Activated CD8-positive, alpha-beta memory T cell treated with anti-CD3 and anti-CD28 coated beads for 1 hour (primary cell): ENCODE measurements around the gene GALNT9.
"Not testable (repeated sequence)": the region's sequence is repeated elsewhere in the genome, so short reads cannot be mapped to it uniquely, and the experiment has no call there.

ENCODE experiments used
- DNase-seq, 2 donors: peaks; one replicate each; pipeline ENCODE4 v3.0.0-alpha.2; 2020; ENCODE audit warnings: low read depth in 1 of 2; ENCODE audit errors: extremely low read depth in 1 of 2

The GALNT9 gene

DNA sequence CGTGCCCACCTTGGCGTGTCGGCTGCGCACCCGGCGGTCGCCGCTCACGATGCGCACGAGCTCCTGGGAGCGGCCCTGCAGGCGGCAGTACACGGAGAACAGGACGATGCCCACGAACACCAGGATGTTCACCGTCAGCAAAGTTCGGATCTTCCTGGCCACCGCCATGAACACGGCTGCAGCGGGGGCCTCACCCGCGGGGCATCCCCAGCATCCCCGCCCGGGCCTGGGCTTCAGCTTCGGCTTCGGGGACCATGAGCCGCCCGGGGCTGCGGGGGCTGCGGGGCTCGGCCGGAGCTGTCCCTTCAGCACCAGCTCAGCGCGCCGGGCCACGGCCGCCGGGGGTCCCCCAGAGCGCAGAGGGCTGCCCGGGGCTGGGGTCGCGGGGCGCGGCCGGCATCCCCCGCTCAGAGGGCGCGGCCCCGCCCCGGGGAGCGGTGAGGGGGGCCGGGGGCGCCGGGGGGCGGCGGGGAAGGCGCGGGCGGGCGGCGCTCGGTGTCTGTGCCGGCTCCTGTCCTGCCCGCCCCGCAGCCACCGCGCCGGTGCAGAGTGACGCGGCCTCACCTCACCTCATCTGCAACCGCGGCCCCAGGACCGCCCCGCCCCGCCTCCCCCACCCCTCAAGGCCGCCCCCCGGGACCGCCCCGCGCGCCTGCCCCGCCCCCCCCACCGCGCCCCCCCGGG is at the start of gene GALNT9:
GALNT9 (minus strand) TSS at position 554 of the 684 bp plus-strand sequence; CDS start at position 168, 386 bp downstream.
- no peak for DNase-seq

DNA sequence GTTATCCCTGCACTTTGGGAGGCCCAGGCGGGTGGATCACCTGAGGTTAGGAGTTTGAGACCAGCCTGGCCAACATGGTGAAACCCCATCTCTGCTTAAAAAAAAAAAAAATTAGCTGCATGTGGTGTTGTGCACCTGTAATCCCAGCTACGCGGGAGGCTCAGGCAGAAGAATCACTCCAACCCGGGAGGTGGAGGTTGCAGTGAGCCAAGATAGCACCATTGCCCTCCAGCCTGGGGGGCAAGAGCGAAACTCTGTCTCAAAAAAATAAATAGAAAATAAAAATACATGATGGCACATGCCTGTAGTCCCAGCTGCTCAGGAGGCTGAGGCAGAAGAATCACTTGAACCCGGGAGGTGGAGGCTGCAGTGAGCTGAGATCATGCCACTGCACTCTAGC is 49.7 kb upstream of the GALNT9 start:
- DNase-seq = not testable (repeated sequence)

DNA sequence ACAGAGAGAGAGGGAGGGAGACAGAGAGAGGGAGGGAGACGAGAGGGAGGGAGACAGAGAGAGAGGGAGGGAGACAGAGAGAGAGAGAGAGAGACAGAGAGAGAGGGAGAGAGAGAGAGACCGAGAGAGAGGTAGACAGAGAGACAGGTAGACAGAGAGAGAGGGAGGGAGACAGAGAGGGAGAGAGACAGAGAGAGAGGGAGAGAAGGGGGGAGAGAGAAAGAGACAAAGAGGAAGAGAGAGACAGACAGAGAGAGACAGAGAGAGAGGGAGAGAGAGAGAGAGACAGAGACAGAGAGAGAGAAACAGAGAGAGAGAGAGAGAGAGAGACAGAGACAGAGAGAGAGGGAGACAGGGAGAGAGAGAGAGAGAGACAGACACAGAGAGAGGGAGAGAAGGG is 47.8 kb upstream of the GALNT9 start:
- no peak for DNase-seq

DNA sequence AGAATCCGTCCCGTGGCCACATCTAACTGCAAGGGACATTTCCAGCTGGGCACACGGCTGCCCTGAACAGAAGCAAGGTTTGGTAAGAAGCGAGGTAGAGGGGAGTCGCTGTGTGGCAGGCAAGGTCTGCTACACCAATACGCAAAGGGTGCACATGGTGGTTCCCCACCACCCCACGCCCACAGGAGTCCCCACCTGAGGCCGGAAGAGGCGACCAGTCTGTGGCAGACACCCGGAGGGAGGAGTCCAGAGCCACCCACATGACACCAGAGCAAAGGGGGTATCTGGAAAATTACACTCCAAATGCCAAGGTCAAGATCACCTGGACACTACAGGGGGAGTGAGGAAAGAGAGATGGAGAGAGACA is 47.1 kb upstream of the GALNT9 start:
- no peak for DNase-seq

DNA sequence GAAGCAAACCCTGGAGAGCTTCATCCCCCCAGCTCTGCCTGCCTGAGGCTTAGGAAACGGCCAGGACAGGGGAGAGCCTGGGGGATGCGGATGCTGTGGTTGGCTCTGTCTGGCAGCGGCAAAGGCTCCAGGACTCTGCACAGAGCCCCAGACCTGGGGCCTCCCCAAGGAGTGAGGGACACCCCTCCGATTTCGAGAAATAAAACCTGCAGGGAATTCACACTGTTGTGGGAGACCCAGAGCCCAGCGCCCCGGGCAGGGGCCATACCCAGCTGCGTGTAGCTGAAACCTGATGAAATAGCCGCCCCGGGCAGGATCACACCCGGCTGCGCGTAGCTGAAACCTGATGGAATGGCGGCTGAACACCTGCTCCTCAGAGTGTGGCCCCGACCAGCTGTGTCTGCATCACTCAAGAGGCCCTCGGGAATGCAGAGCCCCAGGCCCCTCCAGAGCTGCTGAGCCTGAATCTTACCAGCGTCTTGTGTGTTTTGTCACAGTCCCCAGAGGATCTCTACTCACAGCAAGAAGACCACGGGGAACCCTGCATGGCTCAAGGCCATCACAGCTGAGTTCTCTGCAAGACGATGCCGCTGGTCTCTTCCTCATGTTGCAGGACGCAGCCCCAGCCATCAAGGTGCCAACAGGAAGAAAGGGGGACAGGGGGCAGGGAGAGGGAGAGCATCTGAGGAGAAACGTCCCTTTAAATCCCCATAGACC is 46.5 kb upstream of the GALNT9 start:
- no peak for DNase-seq

DNA sequence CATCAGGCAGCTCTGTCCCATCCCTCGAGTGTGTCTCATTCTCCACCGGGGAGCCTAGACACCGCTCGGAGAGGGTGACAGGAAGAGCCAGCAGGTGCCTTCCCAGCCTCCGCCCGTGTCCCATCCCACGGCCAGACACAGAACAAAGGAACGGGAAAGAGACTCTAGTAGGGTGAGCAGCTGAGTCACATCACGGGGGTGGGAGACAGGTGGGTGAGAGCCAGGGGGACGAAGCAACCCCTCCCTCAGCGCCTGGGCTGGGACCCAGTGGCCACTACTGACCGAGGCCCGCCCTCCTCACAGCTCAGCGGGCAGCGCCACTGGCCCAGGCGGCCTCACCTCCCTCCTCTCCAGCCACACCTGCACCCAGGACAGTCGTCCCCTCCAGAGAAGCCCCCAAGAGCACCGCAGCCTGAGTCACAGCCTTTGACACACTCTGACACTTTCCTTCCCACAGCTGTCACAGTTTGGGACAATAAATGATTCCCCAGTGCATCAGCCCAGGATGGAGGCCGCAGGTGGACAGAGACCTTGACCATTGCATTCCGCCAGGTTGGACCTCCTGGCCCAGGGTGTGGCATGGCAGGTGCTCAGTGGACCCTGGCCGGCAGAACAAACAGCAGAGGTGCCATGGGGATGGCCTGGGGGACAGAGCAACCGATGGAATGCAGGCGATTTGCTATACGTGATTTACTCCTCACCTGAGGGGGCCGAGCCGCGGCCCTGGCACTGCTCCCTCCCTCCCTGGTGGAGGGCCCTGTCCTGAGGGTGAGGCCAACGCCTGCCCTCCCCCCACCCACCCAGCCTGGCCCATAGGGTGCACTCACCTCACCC is 45.4 kb upstream of the GALNT9 start:
- no peak for DNase-seq

DNA sequence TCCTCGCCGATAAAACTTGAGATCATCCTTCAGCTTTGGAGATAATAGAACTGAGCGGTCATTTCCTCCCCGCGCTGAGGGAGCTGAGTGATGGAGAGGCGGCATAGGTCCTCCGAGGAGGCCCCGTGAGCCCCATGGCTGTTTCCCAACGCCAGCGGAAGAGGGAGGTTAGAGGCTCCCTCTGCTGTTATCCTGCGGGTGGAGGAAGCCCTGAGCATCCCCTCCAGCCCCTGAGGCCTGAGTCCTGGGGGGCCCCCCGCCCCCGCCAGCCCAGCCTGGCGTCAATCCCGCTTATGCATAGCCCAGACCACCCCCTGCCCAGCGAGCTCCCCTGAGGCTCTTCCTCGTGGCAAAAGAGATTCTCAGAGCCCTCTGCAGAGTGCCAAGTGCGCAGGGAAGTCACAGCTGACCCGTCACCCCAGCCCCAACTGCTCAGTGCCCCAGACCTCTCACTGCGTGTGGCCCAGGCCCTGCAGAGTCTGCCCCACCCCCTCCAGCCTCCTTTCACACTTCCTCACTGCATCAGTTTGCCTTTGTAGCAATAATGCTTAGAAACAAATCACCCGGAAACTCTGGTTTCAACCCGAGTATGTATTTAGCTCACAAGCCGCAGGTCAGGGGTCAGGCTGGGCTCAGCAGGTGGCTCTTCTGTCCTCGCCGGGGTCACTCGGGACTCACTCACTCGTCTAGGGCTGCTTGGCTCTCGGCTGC is 44.7 kb upstream of the GALNT9 start:
- DNase-seq = no peak

DNA sequence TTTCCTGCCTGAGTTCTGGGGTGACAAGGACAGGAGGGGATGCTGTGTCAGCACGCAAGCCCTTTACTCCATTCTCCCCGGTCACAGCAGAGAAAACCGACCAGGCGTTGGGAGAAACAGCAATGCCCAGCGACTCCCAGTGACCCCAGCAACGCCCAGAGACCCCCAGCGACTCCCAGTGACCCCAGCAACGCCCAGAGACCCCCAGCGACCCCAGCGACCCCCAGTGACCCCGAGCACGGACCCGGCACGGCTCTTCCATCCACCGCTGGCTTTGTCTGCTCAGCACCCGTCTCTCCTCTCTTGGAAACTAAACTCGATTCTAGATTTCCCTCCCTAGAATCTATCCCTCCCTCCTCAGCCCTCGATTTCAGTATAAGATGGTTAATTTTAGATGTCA is 38.5 kb upstream of the GALNT9 start:
- DNase-seq = no peak

DNA sequence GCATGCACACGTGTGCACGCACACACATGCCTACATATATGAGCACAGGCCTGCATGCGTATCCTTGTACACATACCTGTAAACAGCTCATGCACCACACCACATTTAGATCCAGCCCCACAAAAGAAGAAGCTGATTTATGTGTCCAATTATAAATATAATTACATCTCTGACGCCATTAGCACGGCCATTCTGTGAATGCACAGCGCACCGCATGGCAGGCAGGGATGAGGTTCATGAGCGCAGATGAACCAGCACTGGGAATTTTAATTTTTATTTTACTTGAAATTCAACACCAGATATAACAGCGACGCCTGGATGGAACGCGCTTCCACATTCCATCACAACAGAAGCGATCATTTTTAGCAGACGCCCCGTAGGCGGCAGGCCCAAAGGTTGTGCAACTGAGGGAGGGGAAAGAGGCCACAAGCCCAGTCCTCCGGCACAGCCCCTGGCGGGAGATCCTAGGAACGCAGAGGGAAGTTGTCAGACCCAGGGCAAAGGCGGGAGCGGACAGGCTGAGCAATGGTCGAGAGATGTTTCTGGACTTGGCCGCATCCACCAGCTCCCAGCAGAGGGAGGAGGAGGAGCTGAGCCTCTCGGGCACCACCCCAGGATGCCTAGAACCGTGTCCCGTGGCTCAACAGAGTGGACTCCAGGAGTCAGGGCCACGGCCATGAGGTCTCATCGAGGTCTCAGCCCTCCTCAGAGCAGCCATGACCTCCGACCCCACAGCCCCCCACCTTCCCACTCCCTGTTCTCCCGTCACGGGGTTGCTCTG is 37.9 kb upstream of the GALNT9 start:
- no peak for DNase-seq

DNA sequence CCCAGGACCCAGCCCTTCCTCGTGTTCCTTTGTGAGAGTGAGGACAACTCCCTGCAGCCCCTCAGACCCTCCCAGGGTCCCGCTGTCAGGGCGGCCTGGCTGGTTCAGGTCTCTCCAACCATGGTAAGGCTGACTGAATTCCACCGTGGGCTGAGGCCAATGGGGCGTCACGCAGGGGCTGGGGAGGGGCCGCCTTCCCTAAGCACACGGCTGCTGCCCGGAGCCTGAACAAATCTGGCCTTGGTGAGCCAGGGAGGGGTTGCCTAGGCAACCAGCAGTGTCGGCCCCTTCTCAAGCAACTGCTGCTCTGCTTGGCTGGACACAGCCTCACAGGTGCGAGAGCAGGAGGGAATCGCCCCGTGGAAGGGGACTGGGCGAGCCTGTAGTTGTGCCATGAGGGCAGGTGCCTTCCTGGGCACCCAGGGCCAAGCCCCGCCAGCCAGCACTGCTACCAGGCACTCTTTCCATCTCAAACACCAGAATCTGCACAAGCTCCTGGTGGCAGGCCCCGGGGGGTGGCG is 37.0 kb upstream of the GALNT9 start:
- no peak for DNase-seq

DNA sequence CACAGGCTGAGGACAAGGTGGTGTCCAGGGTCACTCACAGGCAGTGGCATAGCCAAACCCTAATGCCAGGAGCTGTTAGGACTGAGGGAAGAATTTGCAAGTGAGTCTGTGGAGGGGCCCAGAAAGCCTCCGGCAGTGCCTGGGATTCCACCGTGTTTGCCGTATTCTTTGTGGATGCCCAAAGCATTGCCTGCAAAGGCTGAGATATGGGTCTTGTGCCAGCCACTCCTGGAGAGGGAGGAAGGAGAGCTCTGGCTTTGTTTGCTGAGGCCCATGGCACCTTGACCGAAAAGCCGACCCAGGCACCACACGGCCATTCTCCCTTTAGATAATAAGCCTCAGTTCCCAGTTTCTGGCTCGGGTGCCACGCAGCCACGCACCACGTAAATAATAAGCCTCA is 35.8 kb upstream of the GALNT9 start:
- no peak for DNase-seq

DNA sequence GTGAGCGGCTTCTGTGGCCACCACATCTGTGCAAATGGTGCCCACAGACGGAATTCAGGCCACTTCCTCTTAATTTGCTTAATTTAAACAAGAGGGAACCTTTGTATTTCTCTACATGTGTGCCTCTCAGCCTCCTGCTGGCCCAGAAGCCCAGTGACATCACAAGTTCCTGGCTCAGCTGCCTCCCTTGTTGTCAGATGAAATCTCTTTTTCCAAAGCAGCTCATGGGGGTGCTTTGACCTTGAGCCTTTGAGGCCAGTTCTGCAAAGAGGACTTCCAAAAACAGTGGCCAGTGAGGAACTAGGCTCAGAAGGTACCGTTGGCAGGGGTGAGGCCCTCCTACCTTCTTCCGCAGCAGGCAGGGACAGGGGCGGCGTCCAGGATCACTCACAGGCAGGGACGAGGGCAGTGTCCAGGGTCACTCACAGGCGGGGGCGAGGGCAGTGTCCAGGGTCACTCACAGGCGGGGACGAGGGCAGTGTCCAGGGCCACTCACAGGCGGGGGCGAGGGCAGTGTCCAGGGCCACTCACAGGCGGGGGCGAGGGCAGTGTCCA is 35.0 kb upstream of the GALNT9 start:
- no peak for DNase-seq

DNA sequence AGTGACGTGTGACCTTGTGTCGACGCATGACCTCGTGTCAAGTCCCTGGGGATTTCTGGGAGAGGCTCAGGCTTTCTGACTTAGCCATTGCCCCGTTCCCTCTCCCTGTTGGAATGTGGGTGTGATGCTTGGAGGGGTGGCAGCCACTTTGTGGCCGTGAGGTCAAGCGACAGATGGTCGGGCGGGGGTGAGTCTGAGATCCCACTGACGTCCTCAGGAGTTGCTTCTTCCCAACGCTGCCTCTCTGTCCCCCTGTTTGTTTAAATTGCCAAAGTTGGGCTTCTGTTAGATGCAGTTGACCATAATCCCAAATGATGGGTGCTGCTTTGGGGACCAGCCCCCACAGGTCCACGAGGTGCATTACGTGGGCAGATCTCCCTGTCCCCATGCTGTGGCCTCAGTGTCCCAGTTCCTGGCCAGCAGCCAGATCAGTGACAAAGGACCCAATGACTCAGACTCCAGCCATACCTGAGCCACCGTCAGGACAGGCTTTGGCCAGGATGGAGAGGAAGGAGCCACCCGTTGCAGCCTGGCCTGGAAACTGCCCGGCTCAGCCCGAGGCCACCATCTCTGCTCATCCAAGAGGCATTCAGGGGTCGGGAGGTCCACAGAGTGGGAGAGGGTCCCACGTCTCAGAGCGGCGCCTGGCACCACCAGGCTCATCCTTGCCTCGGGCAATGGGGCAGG is 34.4 kb upstream of the GALNT9 start:
- no peak for DNase-seq

DNA sequence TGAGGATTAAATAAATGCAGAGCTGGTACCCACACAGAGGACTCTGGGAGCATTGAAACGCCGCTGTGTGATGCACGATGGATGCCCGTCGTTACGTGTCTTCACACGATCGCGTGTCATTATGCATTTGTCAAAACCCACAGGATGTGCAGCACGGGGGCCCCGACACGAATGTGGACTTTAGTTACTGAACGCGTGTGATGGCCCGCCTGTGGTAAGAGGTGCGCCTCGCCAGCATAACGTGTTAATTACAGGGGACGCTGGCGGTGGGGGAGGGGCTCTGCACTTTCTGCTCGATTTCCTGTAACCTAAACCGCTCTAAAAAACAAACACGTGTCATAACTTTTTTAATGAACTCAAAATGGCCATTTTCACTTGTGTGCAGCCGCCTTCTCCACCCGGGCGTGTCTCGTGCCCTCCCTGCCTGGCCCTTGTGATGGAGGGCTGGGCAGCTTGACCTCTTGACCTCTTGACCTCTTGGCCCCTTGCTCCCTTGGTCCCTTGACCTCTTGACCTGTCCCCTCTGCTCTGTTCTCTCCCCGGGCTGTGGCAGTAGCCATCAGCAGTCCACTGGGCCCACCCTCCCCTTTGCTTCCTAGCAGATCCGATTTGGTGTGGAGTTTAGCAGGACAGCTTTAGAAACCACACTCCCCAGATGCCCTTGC is 33.7 kb upstream of the GALNT9 start:
- DNase-seq = no peak

DNA sequence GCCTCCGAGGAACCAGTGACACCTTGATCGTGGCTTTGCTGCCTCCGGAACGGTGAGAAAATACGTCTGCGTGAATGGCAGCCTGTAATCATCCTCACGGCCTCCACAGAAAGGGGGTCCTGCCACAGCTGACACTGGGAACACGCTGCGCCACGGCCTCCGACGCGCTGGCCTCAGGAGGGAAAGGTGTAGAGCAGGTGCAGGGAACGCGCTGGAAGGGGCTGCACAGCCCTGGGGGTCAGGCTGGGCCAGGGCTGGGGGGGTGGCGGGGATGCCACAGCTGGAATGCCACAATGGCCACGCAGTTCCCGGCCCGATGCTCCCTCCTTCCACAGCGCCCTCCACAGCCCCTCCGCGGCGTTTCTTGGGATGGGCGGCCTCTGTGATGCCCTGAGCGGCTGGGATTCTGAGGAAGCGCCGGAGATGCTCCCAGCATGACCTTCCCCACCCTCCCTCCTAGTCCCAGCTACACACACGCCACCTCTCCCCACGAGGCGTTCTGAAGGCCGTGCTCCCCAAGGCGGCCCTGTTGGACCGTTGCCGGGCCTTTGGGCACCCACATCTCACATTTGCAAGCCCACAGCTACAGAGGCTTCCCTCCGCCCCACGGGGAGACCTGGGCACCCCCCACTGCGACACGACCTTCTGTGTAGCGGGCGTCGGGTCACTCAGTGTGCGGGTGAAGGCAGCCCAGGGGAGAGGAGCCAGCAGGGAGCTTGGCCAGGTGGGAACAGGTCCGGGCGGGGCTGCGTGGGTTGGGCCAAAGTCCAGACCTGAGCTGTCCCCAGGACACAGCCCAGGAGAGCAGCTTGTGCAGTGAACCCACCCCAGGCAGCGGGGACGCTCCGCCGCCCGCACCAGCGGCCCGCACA is 31.8 kb upstream of the GALNT9 start:
- no peak for DNase-seq

DNA sequence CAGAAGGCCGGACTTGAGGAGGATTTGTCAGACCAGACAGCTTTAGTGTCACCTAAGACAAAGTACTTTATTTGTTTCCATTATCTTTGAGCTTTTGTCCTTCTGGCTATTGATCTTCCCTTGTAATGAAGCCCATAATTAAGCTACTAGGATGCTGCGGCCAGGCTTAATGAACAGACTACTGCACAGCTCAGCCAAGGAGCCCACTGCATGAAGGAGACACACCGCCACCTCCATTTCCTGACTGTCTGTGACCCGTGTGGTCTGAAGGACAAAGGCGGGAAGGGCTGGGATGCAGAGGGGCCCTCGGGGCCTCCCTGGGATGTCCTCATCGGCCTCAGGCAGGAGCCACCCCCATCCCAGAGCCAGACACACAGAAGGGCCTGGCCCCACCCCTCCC is 31.0 kb upstream of the GALNT9 start:
- no peak for DNase-seq

DNA sequence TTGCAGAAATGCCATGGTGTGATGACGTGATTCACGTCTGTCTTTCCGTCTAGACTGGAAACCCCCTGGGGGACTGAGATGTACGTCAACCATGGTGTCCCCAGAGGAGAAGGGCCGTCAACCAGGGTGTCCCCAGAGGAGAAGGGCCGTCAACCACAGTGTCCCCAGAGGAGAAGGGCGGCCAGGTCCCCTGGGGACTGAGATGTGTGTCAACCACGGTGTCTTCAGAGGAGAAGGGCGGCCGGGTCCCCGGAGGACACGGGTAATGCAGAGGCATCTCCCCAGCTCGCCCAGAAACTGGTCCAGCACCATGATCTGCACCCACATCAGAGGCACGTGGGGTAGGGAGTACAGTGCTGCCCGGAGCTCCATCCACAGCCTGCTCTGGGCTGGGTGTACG is 30.6 kb upstream of the GALNT9 start:
- DNase-seq = no peak

DNA sequence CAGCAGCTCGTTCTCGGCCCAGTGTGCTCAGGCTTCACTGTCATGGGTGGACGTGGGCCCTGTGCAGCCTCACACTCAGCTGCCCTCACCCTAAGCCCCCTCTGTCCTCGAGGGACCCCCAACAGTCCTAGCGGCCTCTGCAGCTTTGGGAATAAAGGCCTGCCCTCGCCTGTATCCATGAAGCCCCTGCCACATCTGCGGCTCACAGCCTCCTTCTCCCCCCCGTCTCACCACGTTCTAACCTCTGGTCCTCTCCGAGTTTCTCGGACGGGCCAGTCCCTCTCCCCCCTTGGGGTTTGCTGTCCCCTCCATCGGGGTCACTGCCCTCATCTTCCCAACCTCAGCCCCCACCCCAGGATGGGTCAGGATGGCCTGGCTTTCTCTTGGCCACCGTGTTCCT is 30.2 kb upstream of the GALNT9 start:
- DNase-seq = no peak
